Metanephros (tissue), 1 donor: ENCODE results near the gene REPIN1. TPM values are rescaled to one million over a fixed set of nuclear protein-coding genes. Genes with fewer than 3 reads are reported as not detected.

Source experiments
- total RNA-seq: library from RNA; depleted of rRNA; stranded (reverse); fragments of >200 nt; gene quantifications from one replicate; pipeline ENCODE4 v1.2.3, GENCODE V29; 2014

REPIN1 gene
- total RNA-seq: 76.7 TPM

GRCh38 chr7:150368096-150368883, at the start of gene REPIN1:
Gene REPIN1, plus strand, starts transcription at chr7:150368822. Its CDS starts 890 bp downstream, at chr7:150369712.

GRCh38 chr7:150322833-150323681, 45.6 kb upstream of the REPIN1 start, which contains the start of the genes ACTR3C and LRRC61:
Gene ACTR3C, minus strand, starts transcription at chr7:150323545. Its CDS starts 28,249 bp downstream, at chr7:150295296.
Gene LRRC61, plus strand, starts transcription at chr7:150323355. Its CDS starts 13,507 bp downstream, at chr7:150336862.

GRCh38 chr7:150341263-150342120, 27.1 kb upstream of the REPIN1 start, which contains the start of gene RARRES2:
Gene RARRES2, minus strand, starts transcription at chr7:150341629. Its CDS starts 1,020 bp downstream, at chr7:150340609.

GRCh38 chr7:150378853-150379440, 10.3 kb downstream of the REPIN1 start, which contains the start of gene ZNF775:
Gene ZNF775, plus strand, starts transcription at chr7:150379330. Its CDS starts 9,141 bp downstream, at chr7:150388471.

Other genes starting within 250 kb of the REPIN1 start
- gene LRRC61, start 45.5 kb upstream of the REPIN1 start, total RNA-seq: 19.7 TPM
- 23.4 TPM for gene ACTR3C, start 45.3 kb upstream of the REPIN1 start, total RNA-seq
- gene RARRES2, start 27.2 kb upstream of the REPIN1 start, total RNA-seq: 68.7 TPM
- gene ZNF775, start 10.5 kb downstream of the REPIN1 start, total RNA-seq: 11.6 TPM
- gene GIMAP8, start 81.8 kb downstream of the REPIN1 start, total RNA-seq: 10.6 TPM
- gene GIMAP7, start 146.1 kb downstream of the REPIN1 start, total RNA-seq: 8.0 TPM
- gene GIMAP4, start 198.6 kb downstream of the REPIN1 start, total RNA-seq: 24.2 TPM